Midbrain (tissue), 1 donor: ENCODE results near the gene SEC16A.
"Not testable (repeated sequence)": the region's sequence is repeated elsewhere in the genome, so short reads cannot be mapped to it uniquely, and the experiment has no call there.

Source experiments
- DNase-seq: peaks from one replicate; lab custom pipeline; 2025; lab: John Stamatoyannopoulos, UW

The SEC16A gene

DNA sequence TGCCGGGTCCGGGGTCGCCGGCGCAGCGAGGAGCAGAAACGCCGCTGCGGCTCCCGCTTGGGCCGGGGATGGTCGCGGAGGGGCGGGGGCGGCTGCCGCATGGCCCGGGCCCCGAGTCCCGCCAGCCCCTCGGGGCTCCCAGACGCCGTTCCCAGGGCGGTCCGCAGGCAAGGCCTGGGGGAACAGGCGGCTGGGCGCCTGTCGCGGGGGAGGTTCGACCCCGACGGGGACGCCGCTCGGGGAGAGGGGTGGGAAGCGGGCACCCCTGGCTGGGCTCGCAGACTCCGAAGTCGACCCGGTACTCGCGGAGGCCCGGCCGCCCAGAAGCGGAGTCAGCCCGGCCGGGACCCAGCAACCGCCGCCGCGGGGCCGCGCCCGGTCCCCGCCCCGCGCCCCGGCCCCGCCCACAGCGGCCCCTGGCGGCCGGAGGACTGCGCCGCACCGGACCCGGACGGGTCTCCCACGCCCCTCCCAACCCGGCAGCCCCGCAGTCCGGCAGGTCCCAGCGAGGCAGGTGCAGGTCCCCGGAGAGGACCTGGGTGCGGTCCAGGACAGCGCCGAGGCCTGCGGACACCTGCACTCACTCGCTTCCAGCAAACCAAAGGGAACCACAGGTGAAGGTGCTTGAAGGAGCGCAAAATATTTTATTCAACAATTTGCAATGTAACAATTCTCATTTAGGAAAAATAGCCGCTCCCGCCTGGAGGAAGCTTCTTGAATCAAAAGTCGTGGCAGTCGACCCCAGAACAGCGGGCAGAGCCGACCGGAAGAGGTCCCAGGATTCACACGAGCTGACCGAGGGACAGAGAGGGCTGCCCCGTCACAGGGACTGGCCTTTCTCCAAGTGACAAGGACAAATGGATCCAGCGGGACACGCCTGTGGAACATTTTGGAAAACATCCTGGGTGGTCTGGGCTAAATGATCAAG lies 43.1 kb downstream of the SEC16A start, which contains the start of gene INPP5E:
Gene INPP5E, minus strand, starts transcription at position 365 of the 928 bp plus-strand sequence. CDS start 426 bp downstream, outside the sequence.
- DNase-seq = peak; percentile 47

DNA sequence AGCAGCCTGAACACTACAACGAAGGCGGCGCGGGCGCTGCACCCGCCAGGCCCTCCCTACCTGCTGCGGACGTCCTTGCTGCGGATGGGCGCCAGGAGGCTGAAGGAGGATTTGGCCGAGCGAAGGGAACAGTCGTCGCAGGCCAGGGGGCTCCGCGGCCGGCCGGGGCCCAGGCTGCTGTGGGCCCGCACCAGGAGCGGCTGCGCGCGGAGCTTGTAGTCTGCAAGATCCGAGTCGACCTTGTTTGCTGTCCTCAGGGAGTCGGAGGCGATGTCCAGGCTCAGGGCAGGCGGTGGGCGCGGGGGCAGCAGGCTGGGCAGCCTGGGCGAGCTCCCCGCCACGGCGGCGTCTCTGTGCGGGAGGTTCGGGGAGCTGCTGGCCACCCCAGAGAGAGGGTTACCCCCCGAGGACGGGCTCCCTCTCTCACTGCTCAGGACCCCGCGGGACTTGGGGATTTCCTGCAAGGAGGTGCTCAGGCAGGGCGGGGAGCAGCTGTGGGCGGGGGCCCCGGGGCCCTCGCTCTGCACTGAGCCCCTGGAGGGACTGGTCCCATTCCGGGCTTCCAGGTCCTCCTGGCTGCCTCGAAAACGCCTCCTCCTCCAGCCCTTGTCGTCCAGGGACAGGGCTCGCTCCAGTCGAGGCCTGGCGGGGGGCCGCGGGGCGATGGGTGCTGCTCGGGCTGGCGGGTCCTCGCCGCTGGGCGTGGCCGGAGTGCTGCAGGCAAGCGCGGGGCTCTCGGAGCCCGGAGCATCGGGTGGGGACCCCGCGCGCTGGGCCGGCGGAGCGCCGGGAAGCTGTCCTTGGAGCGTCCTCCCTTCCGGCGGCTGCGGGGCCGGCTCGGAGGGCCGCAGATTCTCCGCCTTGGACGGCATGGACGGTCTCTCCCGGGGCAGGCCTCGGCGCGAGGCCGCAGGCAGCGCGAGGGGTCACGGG lies 44.0 kb downstream of the SEC16A start:
- DNase-seq = no peak

DNA sequence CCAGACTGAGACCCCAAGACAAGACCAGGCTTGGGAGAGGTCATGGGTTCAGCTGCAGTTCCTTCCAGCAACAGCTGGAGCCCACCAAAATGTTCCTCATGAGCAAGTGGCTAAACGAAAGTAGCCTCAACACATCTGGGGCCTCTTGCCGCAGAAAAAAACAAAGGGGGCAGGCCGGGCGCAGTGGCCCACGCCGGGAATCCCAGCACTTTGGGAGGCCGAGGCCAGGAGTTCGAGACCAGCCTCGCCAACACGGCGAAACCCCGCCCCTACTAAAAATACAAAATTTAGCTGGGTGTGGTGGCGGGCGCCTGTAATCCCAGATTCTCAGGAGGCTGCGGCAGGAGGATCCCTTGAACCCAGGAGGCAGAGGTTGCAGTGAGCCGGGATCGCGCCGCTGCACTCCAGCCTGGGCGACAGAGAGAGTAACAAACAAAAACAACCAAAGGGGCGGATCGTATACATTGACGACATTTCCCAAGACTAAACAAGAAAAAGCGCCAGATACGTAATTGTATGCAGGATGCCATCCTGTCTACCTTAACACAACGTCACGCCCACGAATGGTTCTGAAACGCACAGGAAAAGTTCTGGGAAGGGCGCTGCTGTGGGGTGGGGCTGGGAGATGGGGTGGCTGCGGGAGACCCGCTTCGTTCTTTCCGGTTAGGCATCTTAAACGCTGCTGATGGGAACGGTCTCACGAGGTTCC lies 44.8 kb downstream of the SEC16A start:
- no peak for DNase-seq

DNA sequence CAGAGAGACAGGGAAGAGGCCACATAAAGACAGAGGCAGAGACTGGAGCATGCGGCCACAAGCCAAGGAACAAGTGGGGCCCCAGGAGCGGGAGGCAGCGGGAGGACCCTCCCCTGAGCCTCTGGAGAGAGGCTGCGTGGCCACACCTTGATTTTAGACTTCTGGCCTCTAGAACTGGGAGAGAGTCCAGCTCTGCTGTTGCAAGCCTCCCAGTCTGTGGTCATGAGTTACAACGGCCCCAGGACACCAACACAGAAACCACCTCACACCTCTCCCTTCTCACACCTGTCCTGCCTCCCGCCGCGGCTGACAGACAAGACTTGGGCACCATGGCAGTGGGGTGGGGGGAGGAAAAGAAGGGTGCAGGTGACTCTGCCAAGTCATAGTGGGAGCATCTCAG lies 45.4 kb downstream of the SEC16A start:
- DNase-seq = no peak

DNA sequence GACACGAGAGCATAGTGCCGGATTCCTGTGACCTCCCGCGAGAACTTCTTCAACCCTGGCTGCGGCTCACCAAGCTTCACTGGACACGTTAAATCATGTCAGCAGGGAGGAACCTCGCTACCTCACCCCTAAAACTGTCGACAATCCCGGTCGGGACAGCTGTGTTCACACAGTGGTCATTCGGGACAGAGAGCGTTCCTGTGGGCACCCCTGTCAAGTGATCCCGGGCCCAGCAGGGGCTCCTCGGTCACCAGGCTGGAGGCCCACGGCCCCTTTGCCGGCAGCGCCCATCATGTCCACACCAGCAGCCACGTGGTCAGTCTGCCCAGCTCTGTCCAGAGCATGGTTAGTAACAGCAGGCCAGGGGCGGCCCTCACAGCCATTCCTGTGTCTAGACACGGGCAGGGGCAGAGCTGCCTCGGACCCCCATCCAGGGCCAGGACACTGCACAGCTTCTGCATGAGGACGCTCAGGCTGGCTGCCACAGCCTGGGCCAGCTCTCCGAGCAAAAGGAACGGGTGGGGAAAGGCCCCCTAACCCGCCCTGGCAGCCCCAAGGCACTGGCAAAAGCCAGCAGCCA lies 46.7 kb downstream of the SEC16A start:
- DNase-seq = no peak

DNA sequence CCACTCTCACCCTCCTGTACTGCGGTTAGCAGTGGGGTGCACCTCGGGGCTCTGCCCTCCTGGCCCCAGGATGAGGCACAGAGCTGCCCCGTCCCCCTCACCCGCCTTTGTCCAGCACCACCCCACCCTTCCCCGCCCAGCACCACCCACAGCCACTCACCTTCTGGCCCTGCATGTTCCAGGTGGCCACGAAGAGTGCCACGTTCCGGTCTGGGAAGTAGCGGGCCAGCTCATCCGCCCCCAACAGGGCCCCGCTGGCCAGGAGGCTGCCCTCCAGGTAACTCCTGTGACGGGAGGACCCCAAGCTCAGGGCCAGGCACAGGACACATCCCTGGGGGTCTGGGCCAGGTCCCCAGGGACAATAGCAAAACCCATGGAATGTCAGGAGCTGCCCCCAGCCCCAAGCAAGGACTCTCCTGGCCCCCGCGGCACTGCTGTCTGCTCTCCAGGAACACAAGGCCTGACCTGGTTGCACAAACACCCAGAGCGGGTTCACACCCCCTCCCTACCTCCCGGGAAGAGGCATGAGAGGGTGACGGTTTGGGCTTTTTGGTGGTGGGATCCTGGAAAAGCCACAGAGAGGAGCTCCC lies 48.2 kb downstream of the SEC16A start:
- no peak for DNase-seq

DNA sequence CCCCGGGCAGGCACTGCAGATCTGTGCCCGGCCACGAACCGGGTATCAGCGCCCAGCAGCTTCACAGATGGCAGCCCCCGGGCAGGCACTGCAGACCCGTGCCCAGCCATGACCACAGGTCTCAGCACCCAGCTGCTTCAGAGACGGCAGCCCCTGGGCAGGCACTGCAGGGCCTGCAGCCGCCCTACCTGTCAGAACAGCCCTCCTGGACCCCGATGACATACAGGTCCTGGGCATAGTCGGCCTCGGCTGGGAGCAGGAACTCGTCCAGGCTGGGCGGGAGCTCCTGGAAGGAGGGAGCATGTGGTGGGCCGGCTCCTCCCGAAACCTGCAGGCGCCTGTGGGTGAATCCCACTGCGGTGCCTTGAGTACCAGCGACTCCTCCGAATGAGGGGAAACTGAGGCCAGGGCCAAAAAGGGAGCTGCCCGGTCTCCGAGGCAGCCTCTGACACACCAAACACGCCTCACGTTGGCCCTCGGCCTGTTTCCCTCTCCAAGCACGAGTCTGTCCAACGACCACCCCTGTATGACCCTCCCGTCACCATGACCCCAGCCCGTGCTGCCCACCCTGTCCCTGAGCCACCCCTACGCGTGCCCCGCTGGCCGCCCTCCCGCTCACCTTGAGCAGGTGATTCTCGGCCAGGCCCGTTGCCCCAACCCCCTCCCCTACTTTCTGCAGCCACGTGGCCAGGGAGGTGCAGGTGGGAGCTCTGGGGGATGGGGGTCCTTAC lies 48.8 kb downstream of the SEC16A start:
- DNase-seq = no peak

DNA sequence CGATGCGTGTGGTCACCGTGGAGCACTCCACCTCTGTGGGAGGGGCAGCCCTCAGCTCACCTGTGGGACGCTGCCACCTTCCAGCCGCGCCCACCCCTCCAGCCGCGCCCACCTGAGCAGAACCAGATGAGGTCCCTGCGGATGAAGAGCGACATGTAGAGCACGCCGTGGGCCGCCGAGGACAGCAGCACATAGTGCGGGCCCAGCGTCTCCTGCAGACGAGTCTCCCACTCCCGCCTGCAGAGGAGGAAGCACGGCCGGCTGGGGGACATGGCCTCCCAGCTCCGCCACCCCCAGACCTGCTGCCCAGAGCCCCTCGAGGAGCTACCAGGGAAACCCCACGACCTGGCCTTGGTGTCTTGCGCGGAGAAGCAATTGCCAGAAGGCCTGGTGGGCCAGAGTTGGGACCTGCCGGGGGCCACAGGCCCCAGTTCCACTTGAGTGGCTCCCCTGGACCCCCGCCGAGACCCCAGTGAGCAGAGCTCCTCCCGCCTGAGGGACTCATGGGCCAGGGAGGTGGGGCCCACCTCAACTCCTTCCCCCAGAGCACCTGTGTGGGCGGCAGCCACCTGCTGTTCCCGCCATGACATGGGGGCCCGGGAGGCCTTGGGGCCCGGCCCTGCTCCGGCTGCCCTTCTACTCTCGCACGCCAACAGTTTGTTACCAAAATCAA lies 49.7 kb downstream of the SEC16A start:
- no peak for DNase-seq

DNA sequence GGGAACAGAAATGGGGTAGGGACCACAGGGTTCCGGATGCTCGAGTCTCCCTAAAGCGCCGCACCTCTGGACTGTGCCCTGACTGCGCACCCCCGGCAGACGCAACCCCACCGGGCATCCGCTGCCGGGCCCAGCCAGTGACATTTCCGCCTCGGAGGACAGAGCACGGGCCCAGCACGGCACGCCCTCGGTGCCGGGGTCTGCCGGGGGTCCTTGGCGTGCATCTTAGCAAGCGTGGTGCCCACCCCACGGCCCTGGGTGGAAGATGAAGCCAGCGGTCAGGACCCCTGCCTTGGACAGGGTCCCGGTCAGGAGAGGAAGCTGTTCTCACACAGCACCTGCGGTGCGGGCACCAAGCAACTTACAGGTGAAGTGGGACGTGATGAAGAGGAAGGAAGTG lies 50.2 kb downstream of the SEC16A start:
- no peak for DNase-seq

DNA sequence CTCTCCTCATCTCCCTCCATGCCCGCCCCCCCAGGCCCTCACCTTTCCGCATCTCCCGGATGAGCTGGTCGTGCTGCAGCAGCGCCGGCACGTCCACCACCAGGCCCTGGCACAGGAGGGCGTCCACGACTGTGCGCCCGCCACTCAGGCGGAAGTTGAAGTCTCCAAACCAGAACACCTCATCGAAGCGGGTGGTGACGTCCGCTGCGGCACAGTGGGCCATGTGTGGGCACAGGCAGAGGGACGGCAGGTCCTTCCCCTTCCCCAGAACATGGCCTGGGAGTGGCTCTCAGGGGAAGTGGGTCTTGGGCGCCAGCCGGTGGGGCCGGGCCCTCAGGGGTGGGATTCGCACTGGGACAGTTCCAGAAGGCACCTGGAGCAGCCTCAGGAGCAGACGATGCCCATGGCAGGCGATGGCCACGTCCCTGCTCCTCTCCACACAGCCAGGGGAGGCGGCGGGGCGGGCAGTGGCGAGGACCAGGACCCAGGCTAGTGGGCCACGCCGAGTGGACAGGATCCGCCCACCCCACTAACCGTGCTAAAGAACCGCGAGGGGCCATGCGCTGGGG lies 51.0 kb downstream of the SEC16A start:
- DNase-seq = no peak

DNA sequence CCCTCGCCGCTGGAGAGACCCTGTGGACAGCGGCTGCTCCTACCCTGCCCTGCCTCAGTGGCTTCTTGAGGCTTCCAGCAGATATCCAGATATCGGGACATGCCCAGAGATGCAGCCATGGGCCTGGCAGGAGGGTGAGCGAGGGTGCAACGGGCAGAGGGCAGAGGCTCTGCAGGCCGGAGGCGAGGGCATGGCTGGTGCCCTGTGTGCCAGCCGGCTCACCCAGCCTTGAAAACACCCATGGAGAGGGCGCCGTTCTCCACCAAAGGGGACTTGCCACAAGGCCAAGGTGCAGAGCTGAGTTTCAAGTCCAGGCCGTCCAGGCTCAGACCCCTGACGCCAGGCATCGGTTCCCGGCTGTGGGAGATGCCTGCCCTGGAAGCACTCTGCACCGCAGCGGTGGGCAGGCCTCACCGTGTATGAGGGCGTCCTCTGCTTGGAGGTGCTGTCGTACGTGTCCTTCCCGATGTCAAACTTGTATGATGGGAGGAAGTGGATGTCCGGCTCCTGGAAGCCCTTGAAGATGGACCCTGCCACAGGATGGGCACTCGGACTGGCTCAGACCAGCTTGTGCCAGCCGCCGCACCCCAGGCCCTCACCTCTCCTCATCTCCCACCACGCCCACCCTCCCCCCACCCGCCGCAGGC lies 52.1 kb downstream of the SEC16A start:
- no peak for DNase-seq

DNA sequence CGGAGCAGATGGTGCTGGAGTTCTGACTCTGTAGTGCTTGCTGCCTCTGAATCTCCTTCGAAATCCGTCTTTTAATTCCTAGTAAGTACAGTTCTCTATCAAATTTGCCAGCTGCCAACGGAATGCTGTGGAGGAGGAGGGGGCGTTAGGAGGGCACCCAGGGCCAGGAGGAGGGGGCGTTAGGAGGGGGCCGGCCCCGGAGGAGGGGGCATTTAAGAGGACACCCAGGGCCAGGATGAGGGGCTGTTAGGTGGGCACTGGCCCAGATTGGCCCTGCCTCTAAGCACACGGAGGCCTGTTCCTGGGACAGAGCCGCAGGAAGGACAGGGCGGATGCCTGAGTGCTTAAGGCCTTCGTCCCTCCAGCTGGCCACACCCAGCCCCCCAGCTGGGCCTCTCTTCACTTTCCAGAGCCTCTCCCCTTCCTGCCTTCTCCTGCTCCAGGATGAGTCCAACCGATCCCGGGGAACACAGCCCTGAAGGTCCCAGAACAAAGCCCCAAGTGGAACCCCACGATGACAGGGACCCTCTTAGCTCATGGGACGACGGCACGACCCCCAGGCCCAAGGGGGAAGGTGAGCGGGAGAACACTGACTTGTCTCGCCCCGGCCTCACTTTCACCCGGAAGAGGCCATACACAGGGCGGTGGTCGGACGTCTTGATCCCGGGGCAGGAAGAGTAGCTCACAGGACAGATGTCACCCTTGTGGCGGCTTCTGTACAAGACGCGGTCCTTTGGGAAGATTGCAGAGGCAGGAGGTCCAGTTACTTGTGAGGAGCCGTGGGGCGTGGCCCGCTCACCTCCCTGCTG lies 53.0 kb downstream of the SEC16A start:
- DNase-seq = no peak

DNA sequence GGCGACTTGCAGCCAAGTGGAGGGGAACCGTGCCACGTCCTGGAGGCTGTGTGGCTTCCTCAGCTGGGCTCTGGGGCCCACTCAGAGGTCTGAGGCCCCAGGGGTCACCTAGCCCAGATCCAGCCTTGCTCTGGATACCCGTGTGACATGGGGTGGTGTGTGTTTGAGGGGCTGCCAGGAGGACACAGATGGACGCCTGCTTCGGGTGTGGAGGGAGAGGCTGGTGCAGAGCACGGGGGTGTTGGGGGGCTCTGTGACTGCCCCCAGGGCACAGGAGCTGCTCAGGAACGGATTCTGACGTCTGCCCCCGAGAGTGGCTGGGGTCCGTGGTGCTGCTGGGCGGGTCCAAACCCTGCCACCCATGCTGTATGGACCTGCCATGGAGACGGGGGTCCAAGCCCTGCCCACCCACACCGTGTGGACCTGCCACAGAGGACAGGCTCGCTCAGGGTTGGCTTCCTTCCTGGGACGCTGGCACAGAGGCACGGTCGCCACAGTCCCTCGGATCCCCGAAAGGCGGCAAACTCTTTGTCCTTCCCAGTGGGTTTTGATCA lies 53.7 kb downstream of the SEC16A start:
- no peak for DNase-seq

DNA sequence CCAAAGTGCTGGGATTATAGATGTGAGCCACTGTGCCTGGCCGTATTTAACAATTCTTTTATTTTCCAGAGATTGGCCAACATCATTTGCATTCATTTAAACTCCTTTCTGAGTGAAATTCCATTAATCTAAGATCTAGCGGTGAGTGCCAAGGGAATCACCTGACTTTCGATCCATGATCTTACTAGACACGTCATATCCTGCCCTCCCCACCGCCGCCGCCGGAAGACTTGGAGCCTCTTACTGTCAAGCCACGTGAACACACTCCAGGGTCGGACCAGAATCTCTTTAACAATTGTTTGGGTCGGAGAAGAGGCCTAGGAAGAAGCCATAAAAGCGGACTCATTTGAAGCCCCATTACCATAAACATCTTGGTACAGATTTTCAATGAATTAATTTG lies 56.1 kb downstream of the SEC16A start:
- DNase-seq = no peak

DNA sequence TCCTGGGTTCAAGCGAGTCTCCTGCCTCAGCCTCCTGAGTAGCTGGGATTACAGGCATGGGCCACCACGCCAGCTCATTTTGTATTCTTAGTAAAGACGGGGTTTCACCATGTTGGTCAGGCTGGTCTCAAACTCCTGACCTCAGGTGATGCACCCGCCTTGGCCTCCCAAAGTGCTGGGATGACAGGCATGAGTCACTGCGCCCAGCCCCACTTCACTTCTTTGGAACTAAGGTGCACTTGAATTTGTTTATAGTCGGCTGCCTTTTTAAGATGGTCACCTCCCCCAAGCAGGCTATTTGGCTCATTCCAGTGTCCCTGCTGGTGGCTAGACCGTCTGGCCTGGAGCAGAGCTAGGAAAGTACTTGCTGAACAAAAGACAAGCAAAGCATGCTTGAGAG lies 57.5 kb downstream of the SEC16A start:
- DNase-seq = not testable (repeated sequence)

DNA sequence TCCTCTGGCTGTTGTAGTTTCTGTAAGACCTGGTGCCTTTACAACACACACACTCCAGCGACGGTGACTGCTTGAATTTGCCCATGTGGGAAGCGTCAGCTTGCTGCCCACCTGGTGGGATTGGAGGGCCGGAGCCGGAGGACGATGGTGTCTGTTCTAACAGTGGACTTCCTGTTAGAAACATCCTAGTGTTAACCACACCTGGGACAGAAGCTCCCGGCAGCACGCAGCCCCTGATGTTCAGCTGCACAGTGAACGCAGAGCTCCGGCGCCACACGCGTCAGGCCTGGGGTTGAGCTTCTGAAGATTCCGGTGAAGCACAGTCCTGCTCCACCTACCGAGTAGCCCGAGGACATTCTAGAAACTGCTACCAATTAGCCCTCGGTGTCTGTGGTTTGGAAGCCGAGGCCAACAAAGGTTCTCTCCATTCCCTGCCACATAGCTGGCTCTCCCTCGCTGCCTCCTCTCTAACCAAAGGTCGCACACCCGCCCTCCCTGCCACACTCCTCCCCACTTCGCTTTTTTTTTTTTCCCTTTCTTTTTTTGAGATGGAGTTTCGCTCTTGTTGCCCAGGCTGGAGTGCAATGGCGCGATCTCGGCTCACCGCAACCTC lies 58.0 kb downstream of the SEC16A start:
- no peak for DNase-seq

DNA sequence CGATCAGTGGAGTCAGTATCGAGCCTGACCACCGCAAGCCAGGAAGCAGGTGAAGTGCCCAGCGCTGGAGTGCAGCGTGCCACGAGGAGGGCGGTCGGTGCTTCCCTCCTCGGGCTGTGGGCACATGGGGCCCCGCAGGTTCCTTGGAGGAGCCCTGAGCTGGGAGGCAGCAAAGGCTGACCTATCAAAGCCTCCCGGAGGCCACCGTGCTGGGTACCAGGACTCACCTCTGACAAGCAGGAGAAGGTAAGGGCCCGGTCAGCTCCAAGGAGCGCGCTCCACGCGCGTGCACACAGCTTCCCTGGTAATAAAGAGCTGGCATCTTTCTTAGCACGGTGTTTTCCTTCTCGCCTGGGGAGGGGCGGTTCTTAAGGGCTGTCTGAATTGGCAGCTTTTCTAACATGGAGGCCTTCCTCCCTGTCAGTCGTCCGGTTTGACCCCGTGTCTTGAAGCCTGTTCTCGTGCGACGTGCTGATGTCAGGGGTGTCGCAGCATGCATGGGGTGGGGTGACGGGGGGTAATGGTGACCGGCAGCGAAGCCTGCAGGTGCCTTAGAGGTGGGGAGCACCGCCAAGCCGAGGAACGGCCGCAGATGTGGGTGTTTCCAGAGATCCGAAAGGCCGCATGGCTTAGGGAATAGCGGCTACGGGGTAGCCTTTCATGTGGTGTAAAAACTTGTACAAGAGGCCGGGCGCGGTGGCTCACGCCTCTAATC lies 59.3 kb downstream of the SEC16A start:
- DNase-seq = no peak
